NT2/D1 (cell line): Measurements from ENCODE around the gene PODNL1.

ENCODE experiments used
- SUZ12 ChIP-seq: IDR thresholded peaks from 2 replicates; pipeline ENCODE4 v1.6.1; 2011; ENCODE audit not compliant: insufficient read length, insufficient read depth; ENCODE audit errors: extremely low read depth
- ZNF274 ChIP-seq: IDR thresholded peaks from 2 replicates; pipeline ENCODE4 v1.6.1; 2011; ENCODE audit warnings: mild to moderate bottlenecking, low read depth, low read length

DNA sequence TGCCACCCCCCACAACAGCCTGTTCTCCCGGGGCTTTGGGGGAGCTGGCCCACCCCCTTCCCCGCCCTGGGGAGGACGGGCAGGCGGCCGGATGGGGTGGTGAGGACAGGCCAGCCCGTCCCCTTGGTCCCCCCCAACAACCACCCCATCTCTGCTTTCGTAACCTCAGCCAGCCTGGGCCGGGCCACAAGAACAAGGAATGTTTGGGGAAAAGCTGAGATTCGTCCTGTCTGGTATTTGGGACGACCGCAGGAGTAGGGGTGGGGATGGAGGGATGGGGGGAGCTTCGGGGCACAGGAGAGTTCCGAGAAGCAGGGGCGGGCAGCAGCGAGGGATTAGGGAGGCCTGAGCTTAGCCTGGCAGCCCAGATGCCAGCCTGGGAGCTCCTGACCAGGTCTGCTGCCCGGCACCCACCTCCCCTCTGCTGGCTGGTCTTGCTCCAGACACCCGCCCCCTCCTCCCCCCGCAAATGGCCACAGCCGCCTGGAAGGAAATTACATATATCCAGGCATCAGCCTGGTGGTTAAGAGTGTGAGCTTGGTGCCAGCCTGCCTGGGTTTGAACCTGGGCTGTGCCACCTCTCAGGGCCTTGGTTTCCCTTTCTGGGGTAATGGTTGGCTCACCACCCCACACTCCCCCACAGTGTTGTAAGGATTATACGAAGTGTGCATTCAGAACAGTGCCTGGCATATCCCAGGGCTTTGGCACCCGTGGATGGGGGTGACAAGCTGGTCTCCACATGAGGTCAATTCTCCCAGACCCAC, at the start of gene PODNL1:
- TF ChIP-seq ZNF274 (no peak), SUZ12 (no peak)
